GM12878 (cell line): ENCODE measurements around the gene SCN4A. TPM values are rescaled to one million over a fixed set of nuclear protein-coding genes. Genes with fewer than 3 reads are reported as not detected.

Experiments used
- DPF2 ChIP-seq: fragments of 450-650 bp; IDR thresholded peaks from 2 replicates; pipeline ENCODE4 v1.6.1; 2017; ENCODE audit warnings: mild to moderate bottlenecking
- FOXK2 ChIP-seq: fragments of 450-650 bp; IDR thresholded peaks from 2 replicates; pipeline ENCODE4 v1.6.1; 2017; ENCODE audit warnings: mild to moderate bottlenecking, moderate library complexity
- MEF2B ChIP-seq: fragments of 450-650 bp; IDR thresholded peaks from 2 replicates; pipeline ENCODE4 v1.6.1; 2018; ENCODE audit warnings: mild to moderate bottlenecking, moderate library complexity; ENCODE audit not compliant: partially characterized antibody, poor library complexity, severe bottlenecking
- NR2F1 ChIP-seq: fragments of 450-650 bp; conservative IDR thresholded peaks from 2 replicates; pipeline ENCODE4 v1.6.1; 2017; ENCODE audit warnings: mild to moderate bottlenecking
- RUNX3 ChIP-seq: IDR thresholded peaks from 2 replicates; pipeline ENCODE4 v1.6.1; 2012; ENCODE audit warnings: low read length, inconsistent platforms
- SUZ12 ChIP-seq: fragments of 200-600 bp; sonication (generic); IDR thresholded peaks from one replicate; pipeline ENCODE4 v1.6.1; 2018; ENCODE audit warnings: antibody characterized with exemption, mild to moderate bottlenecking; ENCODE audit not compliant: unreplicated experiment
- YY1 ChIP-seq: IDR thresholded peaks from 2 replicates; pipeline ENCODE4 v1.6.1; 2011; ENCODE audit warnings: low read depth, mild to moderate bottlenecking, low read length
- polyA plus RNA-seq, 11 experiments: library from polyadenylated mRNA; depleted of rRNA in 4 of 11; unstranded in 6 of 11; stranded (reverse) in 5 of 11; fragments of >200 nt; fragmentation: Nextera tagmentation in 4 of 11; fragmentation: Illumina TruSeq in 1 of 11; extraction: Ambion mirVana in 4 of 11; extraction: Trizol in 1 of 11; gene quantifications; 1 replicate in 1 of 11; 2 replicates in 10 of 11; pipeline versions ENCODE4 v1.2.1 to v1.2.3, GENCODE V29; 2011 to 2016; ENCODE audit warnings: inconsistent platforms in 2 of 11, missing spikeins in 2 of 11, low read depth in 1 of 11
- total RNA-seq, 4 experiments: library from RNA; depleted of rRNA in 3 of 4; stranded (reverse); fragments of >200 nt in 3 of 4; fragmentation: Illumina TruSeq in 1 of 4; extraction: Trizol in 1 of 4; gene quantifications; 2 replicates each; pipeline versions ENCODE4 v1.2.1 to v1.2.3, GENCODE V29; 2013 to 2021
- TF ChIP-seq, protein P1 (sequence below): fragments of 450-650 bp; IDR thresholded peaks from 2 replicates; pipeline ENCODE4 v1.6.1; 2018; ENCODE audit warnings: mild to moderate bottlenecking, low read depth, moderate library complexity; ENCODE audit not compliant: partially characterized antibody
- TF ChIP-seq, protein P2 (sequence below): fragments of 450-650 bp; formaldehyde crosslinking; IDR thresholded peaks from 2 replicates; pipeline ENCODE4 v1.5.0; 2022; ENCODE audit warnings: mild to moderate bottlenecking, missing genetic modification characterization

Gene SCN4A
- total and polyA plus RNA-seq, 10 of the 15 experiments (the other 5 are each of a cell fraction or from before 2014, with no cell fraction given), result under 0.01 to 0.15 (median 0.07) TPM; not detected in 4

DNA sequence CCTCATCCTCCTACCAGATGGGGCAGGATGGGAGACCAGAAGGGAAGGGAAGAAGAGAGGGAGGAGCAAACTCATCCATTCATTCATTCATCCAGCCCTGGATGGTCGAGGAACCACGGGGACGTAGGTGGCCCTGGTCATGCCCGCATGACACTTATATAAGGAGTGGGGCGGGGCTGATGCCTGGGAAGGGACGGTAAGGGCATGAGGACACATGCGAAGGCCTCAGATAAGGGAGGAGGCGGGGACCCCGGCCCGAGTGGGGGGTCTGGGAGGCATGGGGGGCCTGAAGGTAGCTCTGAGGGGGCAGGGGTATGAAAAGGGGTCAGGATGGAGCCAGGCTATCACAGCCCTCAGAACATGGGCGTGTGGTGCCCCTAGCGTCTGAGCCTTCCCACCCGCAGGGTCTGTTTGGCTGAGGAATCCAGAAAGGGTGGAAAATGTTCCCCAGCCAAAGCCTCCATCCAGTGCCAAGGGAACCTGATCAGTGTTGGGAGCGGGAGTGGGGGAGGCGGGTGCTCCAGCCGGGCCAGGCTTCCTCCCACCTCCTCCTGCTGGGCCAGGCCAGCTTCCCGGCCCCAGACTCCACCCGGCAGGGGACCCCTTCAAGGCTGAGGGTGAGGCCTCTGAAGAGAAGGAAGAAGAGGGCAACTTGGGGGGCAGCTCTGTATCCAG, 23.0 kb downstream of the SCN4A start (continued):
- TF ChIP-seq, protein P1, sequence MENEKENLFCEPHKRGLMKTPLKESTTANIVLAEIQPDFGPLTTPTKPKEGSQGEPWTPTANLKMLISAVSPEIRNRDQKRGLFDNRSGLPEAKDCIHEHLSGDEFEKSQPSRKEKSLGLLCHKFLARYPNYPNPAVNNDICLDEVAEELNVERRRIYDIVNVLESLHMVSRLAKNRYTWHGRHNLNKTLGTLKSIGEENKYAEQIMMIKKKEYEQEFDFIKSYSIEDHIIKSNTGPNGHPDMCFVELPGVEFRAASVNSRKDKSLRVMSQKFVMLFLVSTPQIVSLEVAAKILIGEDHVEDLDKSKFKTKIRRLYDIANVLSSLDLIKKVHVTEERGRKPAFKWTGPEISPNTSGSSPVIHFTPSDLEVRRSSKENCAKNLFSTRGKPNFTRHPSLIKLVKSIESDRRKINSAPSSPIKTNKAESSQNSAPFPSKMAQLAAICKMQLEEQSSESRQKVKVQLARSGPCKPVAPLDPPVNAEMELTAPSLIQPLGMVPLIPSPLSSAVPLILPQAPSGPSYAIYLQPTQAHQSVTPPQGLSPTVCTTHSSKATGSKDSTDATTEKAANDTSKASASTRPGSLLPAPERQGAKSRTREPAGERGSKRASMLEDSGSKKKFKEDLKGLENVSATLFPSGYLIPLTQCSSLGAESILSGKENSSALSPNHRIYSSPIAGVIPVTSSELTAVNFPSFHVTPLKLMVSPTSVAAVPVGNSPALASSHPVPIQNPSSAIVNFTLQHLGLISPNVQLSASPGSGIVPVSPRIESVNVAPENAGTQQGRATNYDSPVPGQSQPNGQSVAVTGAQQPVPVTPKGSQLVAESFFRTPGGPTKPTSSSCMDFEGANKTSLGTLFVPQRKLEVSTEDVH, result no peak
- TF ChIP-seq RUNX3 (no peak), NR2F1 (no peak), DPF2 (no peak), MEF2B (no peak), FOXK2 (no peak), YY1 (no peak), SUZ12 (no peak)
- TF ChIP-seq, protein P2, sequence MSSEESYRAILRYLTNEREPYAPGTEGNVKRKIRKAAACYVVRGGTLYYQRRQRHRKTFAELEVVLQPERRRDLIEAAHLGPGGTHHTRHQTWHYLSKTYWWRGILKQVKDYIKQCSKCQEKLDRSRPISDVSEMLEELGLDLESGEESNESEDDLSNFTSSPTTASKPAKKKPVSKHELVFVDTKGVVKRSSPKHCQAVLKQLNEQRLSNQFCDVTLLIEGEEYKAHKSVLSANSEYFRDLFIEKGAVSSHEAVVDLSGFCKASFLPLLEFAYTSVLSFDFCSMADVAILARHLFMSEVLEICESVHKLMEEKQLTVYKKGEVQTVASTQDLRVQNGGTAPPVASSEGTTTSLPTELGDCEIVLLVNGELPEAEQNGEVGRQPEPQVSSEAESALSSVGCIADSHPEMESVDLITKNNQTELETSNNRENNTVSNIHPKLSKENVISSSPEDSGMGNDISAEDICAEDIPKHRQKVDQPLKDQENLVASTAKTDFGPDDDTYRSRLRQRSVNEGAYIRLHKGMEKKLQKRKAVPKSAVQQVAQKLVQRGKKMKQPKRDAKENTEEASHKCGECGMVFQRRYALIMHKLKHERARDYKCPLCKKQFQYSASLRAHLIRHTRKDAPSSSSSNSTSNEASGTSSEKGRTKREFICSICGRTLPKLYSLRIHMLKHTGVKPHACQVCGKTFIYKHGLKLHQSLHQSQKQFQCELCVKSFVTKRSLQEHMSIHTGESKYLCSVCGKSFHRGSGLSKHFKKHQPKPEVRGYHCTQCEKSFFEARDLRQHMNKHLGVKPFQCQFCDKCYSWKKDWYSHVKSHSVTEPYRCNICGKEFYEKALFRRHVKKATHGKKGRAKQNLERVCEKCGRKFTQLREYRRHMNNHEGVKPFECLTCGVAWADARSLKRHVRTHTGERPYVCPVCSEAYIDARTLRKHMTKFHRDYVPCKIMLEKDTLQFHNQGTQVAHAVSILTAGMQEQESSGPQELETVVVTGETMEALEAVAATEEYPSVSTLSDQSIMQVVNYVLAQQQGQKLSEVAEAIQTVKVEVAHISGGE (CRISPR knock-in tag), result no peak
- TF ChIP-seq, all 136 proteins: peak for 0
